MM.1S (cell line): ENCODE data around the gene SH2B2.

ENCODE experiments used
- DNase-seq: peaks from one replicate; pipeline ENCODE4 v3.0.0-alpha.2; 2015
- H2AFZ ChIP-seq: fragments of 300-600 bp; sonication (generic); 2 replicates; pipeline ENCODE4 v1.6.0; 2016; ENCODE audit warnings: antibody characterized with exemption, low read length
- H3F3A ChIP-seq: fragments of 300-600 bp; sonication (generic); 2 replicates; pipeline ENCODE4 v1.6.1; 2016; ENCODE audit warnings: mild to moderate bottlenecking, antibody characterized with exemption, low read length, moderate library complexity, mixed read lengths; ENCODE audit not compliant: insufficient read depth
- H3K27ac ChIP-seq: fragments of 300-600 bp; sonication (generic); 2 replicates; pipeline ENCODE4 v1.5.1; 2016; ENCODE audit warnings: mild to moderate bottlenecking, low read length
- H3K27me3 ChIP-seq: fragments of 300-600 bp; sonication (generic); replicated peaks from 2 replicates; pipeline ENCODE4 v1.6.0; 2016; ENCODE audit warnings: low read length; ENCODE audit not compliant: insufficient read depth
- H3K36me3 ChIP-seq: fragments of 300-600 bp; sonication (generic); replicated peaks from 2 replicates; pipeline ENCODE4 v1.6.1; 2016; ENCODE audit warnings: mild to moderate bottlenecking, low read length, mixed read lengths; ENCODE audit not compliant: insufficient read depth
- H3K4me1 ChIP-seq: fragments of 300-600 bp; sonication (generic); 2 replicates; pipeline ENCODE4 v1.6.1; 2016; ENCODE audit warnings: low read length, mixed read lengths
- H3K4me2 ChIP-seq: fragments of 300-600 bp; sonication (generic); 2 replicates; pipeline ENCODE4 v1.6.0; 2016; ENCODE audit warnings: low read depth, low read length
- H3K4me3 ChIP-seq: fragments of 300-600 bp; sonication (generic); 2 replicates; pipeline ENCODE4 v1.5.1; 2016; ENCODE audit warnings: low read length, mixed read lengths
- H3K79me2 ChIP-seq: fragments of 300-600 bp; sonication (generic); 2 replicates; pipeline ENCODE4 v1.6.1; 2016; ENCODE audit warnings: mixed run types, low read length, mixed read lengths
- H3K9ac ChIP-seq: fragments of 300-600 bp; sonication (generic); 2 replicates; pipeline ENCODE4 v1.6.1; 2016; ENCODE audit warnings: low read length, mixed read lengths
- H3K9me2 ChIP-seq: fragments of 300-600 bp; sonication (generic); replicated peaks from 2 replicates; pipeline ENCODE4 v1.6.1; 2016; ENCODE audit warnings: mild to moderate bottlenecking, low read length, mixed read lengths; ENCODE audit not compliant: insufficient read depth
- H3K9me3 ChIP-seq: fragments of 300-600 bp; sonication (generic); replicated peaks from 2 replicates; pipeline ENCODE4 v1.6.1; 2016; ENCODE audit warnings: mild to moderate bottlenecking, low read length, mixed read lengths; ENCODE audit not compliant: insufficient read depth
- H4K20me1 ChIP-seq: fragments of 300-600 bp; sonication (generic); 2 replicates; pipeline ENCODE4 v1.6.1; 2016; ENCODE audit warnings: mild to moderate bottlenecking, low read length, moderate library complexity, mixed read lengths; ENCODE audit not compliant: insufficient read depth
- EZH2 ChIP-seq: fragments of 300-600 bp; sonication (generic); optimal IDR thresholded peaks from 2 replicates; pipeline ENCODE3; 2017; ENCODE audit warnings: low read depth, mild to moderate bottlenecking, antibody characterized with exemption, low read length, mixed read lengths
- EZH2phosphoT487 ChIP-seq: fragments of 300-600 bp; sonication (generic); IDR thresholded peaks from 2 replicates; pipeline ENCODE4 v1.6.1; 2018; ENCODE audit warnings: antibody characterized with exemption, low read length
- TF ChIP-seq, protein P1 (sequence below): fragments of 300-600 bp; sonication (generic); IDR thresholded peaks from 2 replicates; pipeline ENCODE4 v1.5.1; 2016; ENCODE audit warnings: antibody characterized with exemption, low read length, mixed read lengths

Gene SH2B2

DNA sequence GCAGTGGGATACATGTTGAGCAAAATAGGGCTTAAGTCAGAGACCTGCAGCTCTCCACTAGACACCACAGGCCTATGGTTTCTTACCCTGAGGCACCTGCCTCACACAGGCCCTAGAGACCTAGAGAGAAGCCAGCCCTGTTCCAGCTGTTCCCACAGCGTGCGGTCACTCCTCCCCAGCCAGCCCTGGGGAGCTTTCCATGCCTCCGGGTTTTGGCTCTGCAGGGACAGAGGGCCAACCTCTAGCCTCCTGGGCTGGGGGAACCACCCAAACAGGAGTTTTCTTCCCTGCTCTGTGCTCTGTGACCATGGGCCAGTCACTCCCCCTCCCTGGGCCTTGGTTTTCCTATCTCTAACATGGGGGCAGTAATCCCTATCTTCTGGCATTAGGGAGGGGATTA lies 33.0 kb downstream of the SH2B2 start:
- Histone ChIP-seq H3K27me3 (no peaks in the 10 kb centered on the region), H3F3A (0 out of 2 replicates have a peak, but pooled peaks cover 10% of the 10 kb centered on the region), H3K4me1 (no peaks in the 10 kb centered on the region), H2AFZ (no peak overlapping the region), H3K9ac (no peak overlapping the region), H3K27ac (no peak overlapping the region), H3K36me3 (0 out of 2 replicates have a peak, but pooled peaks cover 3% of the 10 kb centered on the region), H3K4me3 (no peak overlapping the region), H4K20me1 (no peaks in the 10 kb centered on the region), H3K9me3 (no peaks in the 10 kb centered on the region), H3K9me2 (no peaks in the 10 kb centered on the region), H3K4me2 (no peak overlapping the region), H3K79me2 (peaks cover 5% of the 10 kb centered on the region; the same call in 1 of the 2 replicates)
- TF ChIP-seq, protein P1, sequence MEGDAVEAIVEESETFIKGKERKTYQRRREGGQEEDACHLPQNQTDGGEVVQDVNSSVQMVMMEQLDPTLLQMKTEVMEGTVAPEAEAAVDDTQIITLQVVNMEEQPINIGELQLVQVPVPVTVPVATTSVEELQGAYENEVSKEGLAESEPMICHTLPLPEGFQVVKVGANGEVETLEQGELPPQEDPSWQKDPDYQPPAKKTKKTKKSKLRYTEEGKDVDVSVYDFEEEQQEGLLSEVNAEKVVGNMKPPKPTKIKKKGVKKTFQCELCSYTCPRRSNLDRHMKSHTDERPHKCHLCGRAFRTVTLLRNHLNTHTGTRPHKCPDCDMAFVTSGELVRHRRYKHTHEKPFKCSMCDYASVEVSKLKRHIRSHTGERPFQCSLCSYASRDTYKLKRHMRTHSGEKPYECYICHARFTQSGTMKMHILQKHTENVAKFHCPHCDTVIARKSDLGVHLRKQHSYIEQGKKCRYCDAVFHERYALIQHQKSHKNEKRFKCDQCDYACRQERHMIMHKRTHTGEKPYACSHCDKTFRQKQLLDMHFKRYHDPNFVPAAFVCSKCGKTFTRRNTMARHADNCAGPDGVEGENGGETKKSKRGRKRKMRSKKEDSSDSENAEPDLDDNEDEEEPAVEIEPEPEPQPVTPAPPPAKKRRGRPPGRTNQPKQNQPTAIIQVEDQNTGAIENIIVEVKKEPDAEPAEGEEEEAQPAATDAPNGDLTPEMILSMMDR = no peak
- TF ChIP-seq EZH2phosphoT487 = no peak
- no peak for TF ChIP-seq EZH2
- DNase-seq = no peak

DNA sequence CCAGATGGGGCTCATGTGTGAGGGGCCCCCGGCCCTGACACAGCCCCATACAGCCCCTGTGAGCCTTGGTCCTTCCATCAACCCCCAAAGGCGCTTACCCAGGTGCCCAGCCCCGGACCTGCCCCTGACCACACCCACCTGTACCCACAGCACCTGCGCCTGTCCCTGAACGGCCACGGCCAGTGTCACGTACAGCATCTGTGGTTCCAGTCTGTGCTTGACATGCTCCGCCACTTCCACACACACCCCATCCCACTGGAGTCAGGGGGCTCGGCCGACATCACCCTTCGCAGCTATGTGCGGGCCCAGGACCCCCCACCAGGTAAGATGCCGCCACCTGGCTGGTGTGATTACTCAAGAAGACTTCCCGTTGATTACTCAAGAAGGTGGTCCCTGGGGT lies 33.5 kb downstream of the SH2B2 start:
- Histone ChIP-seq H3K79me2 (0 out of 2 replicates have a peak, but pooled peaks cover 5% of the 10 kb centered on the region), H3K4me1 (no peaks in the 10 kb centered on the region), H3K36me3 (0 out of 2 replicates have a peak, but pooled peaks cover 3% of the 10 kb centered on the region), H2AFZ (no peak overlapping the region), H3K4me2 (no peak overlapping the region), H3F3A (0 out of 2 replicates have a peak, but pooled peaks cover 10% of the 10 kb centered on the region), H3K9me2 (no peaks in the 10 kb centered on the region), H3K9me3 (no peaks in the 10 kb centered on the region), H4K20me1 (no peaks in the 10 kb centered on the region), H3K27me3 (no peaks in the 10 kb centered on the region), H3K27ac (no peak overlapping the region), H3K9ac (no peak overlapping the region), H3K4me3 (no peak overlapping the region)
- DNase-seq = no peak
- TF ChIP-seq EZH2phosphoT487 (no peak), EZH2 (no peak)
- TF ChIP-seq, protein P1 = no peak

DNA sequence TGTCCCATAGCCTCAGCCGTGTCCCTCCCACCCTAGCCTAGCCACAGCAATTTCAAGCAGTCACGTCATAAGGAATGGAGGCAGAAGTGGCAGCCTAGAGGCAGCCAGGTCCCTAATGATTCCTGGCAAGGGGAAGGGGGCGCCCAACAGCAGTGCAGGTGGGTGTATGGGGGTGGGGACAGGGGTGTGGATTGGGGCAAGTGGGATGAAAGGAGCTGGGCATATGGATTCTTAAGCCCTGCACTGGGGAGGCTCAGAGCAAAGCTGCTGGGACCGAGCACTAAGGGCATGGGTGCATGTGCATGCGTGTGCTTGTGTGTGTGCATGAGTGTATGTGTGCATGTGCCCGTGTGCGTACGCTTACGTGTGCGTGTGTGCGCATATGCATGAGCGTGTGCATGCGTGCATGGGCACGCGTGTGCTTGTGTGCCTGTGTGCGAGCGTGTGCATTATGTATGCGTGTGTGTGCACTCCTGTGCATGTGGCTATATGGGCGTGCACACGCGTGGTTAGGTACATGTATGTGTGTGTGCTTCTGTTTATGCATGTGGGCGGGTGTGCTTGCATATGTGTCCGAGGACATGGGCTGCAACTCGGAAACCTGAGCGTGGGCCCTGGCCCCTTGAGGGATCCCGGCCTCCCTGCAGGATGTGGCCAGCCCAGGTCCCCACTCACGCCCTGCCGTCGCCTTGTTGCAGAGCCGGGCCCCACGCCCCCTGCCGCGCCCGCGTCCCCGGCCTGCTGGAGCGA lies 34.1 kb downstream of the SH2B2 start:
- Histone ChIP-seq H3K9me3 (no peaks in the 10 kb centered on the region), H3K27me3 (no peaks in the 10 kb centered on the region), H3K4me3 (no peak overlapping the region), H4K20me1 (no peaks in the 10 kb centered on the region), H3K4me2 (no peak overlapping the region), H3K79me2 (0 out of 2 replicates have a peak, but pooled peaks cover 5% of the 10 kb centered on the region), H3K36me3 (0 out of 2 replicates have a peak, but pooled peaks cover 3% of the 10 kb centered on the region), H3F3A (0 out of 2 replicates have a peak, but pooled peaks cover 10% of the 10 kb centered on the region), H3K27ac (no peak overlapping the region), H2AFZ (no peak overlapping the region), H3K9ac (no peak overlapping the region), H3K9me2 (no peaks in the 10 kb centered on the region), H3K4me1 (no peaks in the 10 kb centered on the region)
- DNase-seq = no peak
- TF ChIP-seq, protein P1 = no peak
- TF ChIP-seq EZH2 = no peak
- no peak for TF ChIP-seq EZH2phosphoT487
